B cell (primary cell): ENCODE data around the gene VCPKMT.

ENCODE experiments used
- EZH2 ChIP-seq: IDR thresholded peaks from 2 replicates; pipeline ENCODE4 v1.6.1; 2012; ENCODE audit warnings: borderline replicate concordance, low read depth, mild to moderate bottlenecking, moderate library complexity, low read length; ENCODE audit not compliant: insufficient read depth, poor library complexity, severe bottlenecking
- TF ChIP-seq, protein P1 (sequence below): fragments of 200-600 bp; IDR thresholded peaks from one replicate; pipeline ENCODE4 v1.8.0; 2022; ENCODE audit warnings: antibody characterized with exemption, mild to moderate bottlenecking

DNA sequence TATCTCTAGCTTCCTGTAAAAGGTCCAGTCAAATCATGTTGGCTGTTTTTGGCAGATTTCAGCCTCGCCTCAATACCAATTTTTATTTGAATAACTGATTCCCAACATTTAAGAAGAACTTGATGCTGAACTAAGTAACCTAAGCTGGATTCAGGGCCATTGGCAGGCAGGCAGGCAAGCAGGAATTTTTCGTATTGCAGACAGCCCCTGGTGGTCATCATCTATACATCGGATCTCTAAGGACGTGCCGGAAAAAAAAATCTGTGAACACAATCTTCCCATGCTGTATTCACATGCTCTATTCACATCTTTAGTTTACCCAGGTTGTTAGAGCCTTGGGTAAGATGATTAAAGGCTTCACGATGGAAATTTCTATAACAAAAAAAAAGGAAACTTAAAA is 7.0 kb downstream of the VCPKMT start:
- TF ChIP-seq EZH2: no peak
- TF ChIP-seq, protein P1, sequence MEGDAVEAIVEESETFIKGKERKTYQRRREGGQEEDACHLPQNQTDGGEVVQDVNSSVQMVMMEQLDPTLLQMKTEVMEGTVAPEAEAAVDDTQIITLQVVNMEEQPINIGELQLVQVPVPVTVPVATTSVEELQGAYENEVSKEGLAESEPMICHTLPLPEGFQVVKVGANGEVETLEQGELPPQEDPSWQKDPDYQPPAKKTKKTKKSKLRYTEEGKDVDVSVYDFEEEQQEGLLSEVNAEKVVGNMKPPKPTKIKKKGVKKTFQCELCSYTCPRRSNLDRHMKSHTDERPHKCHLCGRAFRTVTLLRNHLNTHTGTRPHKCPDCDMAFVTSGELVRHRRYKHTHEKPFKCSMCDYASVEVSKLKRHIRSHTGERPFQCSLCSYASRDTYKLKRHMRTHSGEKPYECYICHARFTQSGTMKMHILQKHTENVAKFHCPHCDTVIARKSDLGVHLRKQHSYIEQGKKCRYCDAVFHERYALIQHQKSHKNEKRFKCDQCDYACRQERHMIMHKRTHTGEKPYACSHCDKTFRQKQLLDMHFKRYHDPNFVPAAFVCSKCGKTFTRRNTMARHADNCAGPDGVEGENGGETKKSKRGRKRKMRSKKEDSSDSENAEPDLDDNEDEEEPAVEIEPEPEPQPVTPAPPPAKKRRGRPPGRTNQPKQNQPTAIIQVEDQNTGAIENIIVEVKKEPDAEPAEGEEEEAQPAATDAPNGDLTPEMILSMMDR: no peak
